Liver (tissue), 3 donors: ENCODE results near the gene THBD.

Source experiments
- ATF3 ChIP-seq: IDR thresholded peaks from 2 replicates; pipeline ENCODE4 v1.6.1; 2016; ENCODE audit warnings: antibody characterized with exemption
- CTCF ChIP-seq: fragments of 150-350 bp; IDR thresholded peaks from 2 replicates; pipeline ENCODE4 v1.5.1; 2017; ENCODE audit warnings: improper control_type of control experiment, low read depth, low read length; ENCODE audit not compliant: missing input control
- FOXA1 ChIP-seq: IDR thresholded peaks from 2 replicates; pipeline ENCODE4 v1.6.1; 2016; ENCODE audit warnings: antibody characterized with exemption
- MAX ChIP-seq: IDR thresholded peaks from 2 replicates; pipeline ENCODE4 v1.6.1; 2016; ENCODE audit warnings: antibody characterized with exemption
- RAD21 ChIP-seq, 2 donors: IDR thresholded peaks; 2 replicates each; pipeline ENCODE4 v1.6.1; 2016; ENCODE audit warnings: antibody characterized with exemption in 2 of 2, mild to moderate bottlenecking in 2 of 2
- REST ChIP-seq: IDR thresholded peaks from 2 replicates; pipeline ENCODE4 v1.6.1; 2016; ENCODE audit warnings: antibody characterized with exemption, mild to moderate bottlenecking
- RXRA ChIP-seq, 2 donors: IDR thresholded peaks; 2 replicates each; pipeline ENCODE4 v1.6.1; 2017 to 2018; ENCODE audit warnings: antibody characterized with exemption in 2 of 2, mild to moderate bottlenecking in 1 of 2
- TAF1 ChIP-seq: conservative IDR thresholded peaks from 2 replicates; pipeline ENCODE4 v1.6.1; 2016; ENCODE audit warnings: antibody characterized with exemption, mild to moderate bottlenecking
- YY1 ChIP-seq: IDR thresholded peaks from 2 replicates; pipeline ENCODE4 v1.6.1; 2016; ENCODE audit warnings: antibody characterized with exemption, mild to moderate bottlenecking
- donor health status: healthy.
- donor health status: healthy.

- TF ChIP-seq RAD21 (IDR thresholded peaks at IDR 0.05) (no peak), FOXA1 (no peak), CTCF (no peak), YY1 (no peak), REST (no peak), MAX (no peak), ATF3 (no peak), RXRA (IDR thresholded peaks at IDR 0.05) (no peak), TAF1 (no peak)
Measured at GRCh38 chr20:23011008-23011721, 38.3 kb downstream of the THBD start.
